SK-N-SH treated with all-trans-retinoic acid at 6 μM for 48 hours (cell line): Measurements from ENCODE around the gene SLAMF7.
"Not testable (repeated sequence)": the region's sequence is repeated elsewhere in the genome, so short reads cannot be mapped to it uniquely, and the experiment has no call there.

Experiments used
- ATAC-seq: fragments of 200-7000 bp; cut with Tn5 transposase; 3 replicates; pipeline ENCODE4 v1.9.1; 2020; ENCODE audit warnings: mild to moderate bottlenecking, moderate library complexity
- ARNTL ChIP-seq: fragments of 450-650 bp; formaldehyde crosslinking; IDR thresholded peaks from 2 replicates; pipeline ENCODE4 v1.5.0; 2020; ENCODE audit warnings: low read depth, mild to moderate bottlenecking, moderate library complexity, borderline replicate concordance
- BACH2 ChIP-seq: fragments of 250-450 bp; sonication (Bioruptor Pico); IDR thresholded peaks from 2 replicates; pipeline ENCODE4 v1.9.0; 2021; ENCODE audit warnings: mild to moderate bottlenecking, borderline replicate concordance
- CSDC2 ChIP-seq: fragments of 250-450 bp; sonication (Bioruptor Pico); IDR thresholded peaks from 2 replicates; pipeline ENCODE4 v1.5.0; 2020; ENCODE audit warnings: mild to moderate bottlenecking, moderate library complexity
- ESRRG ChIP-seq: fragments of 250-450 bp; sonication (Bioruptor Pico); IDR thresholded peaks from 2 replicates; pipeline ENCODE4 v1.6.1; 2021; ENCODE audit warnings: mild to moderate bottlenecking
- ISL1 ChIP-seq: fragments of 250-450 bp; sonication (Bioruptor Pico); IDR thresholded peaks from 2 replicates; pipeline ENCODE4 v2.1.2; 2022; ENCODE audit warnings: mild to moderate bottlenecking, moderate library complexity
- OSR1 ChIP-seq: fragments of 250-450 bp; sonication (Bioruptor Pico); IDR thresholded peaks from 2 replicates; pipeline ENCODE4 v1.8.0; 2022; ENCODE audit warnings: moderate library complexity, mild to moderate bottlenecking, inconsistent platforms
- PPARA ChIP-seq: fragments of 250-450 bp; sonication (Bioruptor Pico); IDR thresholded peaks from 2 replicates; pipeline ENCODE4 v1.5.0; 2020; ENCODE audit warnings: mild to moderate bottlenecking, borderline replicate concordance
- RARB ChIP-seq: fragments of 250-450 bp; sonication (Bioruptor Pico); IDR thresholded peaks from 2 replicates; pipeline ENCODE4 v1.8.0; 2021; ENCODE audit warnings: mild to moderate bottlenecking, moderate library complexity
- SNAI2 ChIP-seq: fragments of 250-450 bp; sonication (Bioruptor Pico); IDR thresholded peaks from 2 replicates; pipeline ENCODE4 v1.5.0; 2020; ENCODE audit warnings: mild to moderate bottlenecking, moderate library complexity
- TOX ChIP-seq: fragments of 250-450 bp; sonication (Bioruptor Pico); IDR thresholded peaks from 2 replicates; pipeline ENCODE4 v1.8.0; 2021; ENCODE audit warnings: mild to moderate bottlenecking, moderate library complexity, borderline replicate concordance
- ZC3H10 ChIP-seq: fragments of 250-450 bp; sonication (Bioruptor Pico); IDR thresholded peaks from 2 replicates; pipeline ENCODE4 v1.5.1; 2021; ENCODE audit warnings: mild to moderate bottlenecking, moderate library complexity
- ZFP3 ChIP-seq: fragments of 250-450 bp; sonication (Bioruptor Pico); IDR thresholded peaks from 2 replicates; pipeline ENCODE4 v1.5.0; 2020; ENCODE audit warnings: mild to moderate bottlenecking, moderate library complexity
- ZFP30 ChIP-seq: fragments of 450-650 bp; formaldehyde crosslinking; IDR thresholded peaks from 2 replicates; pipeline ENCODE4 v1.5.0; 2022; ENCODE audit warnings: mild to moderate bottlenecking, moderate library complexity
- ZNF565 ChIP-seq: fragments of 450-650 bp; formaldehyde crosslinking; conservative IDR thresholded peaks from 2 replicates; pipeline ENCODE4 v1.5.0; 2020; ENCODE audit warnings: low read depth, mild to moderate bottlenecking, moderate library complexity
- ZNF70 ChIP-seq: fragments of 450-650 bp; formaldehyde crosslinking; IDR thresholded peaks from 2 replicates; pipeline ENCODE4 v1.5.0; 2020; ENCODE audit warnings: mild to moderate bottlenecking, moderate library complexity
- ZNF8 ChIP-seq: fragments of 450-650 bp; formaldehyde crosslinking; IDR thresholded peaks from 2 replicates; pipeline ENCODE4 v1.5.0; 2020; ENCODE audit warnings: mild to moderate bottlenecking, moderate library complexity
- TF ChIP-seq, protein P1 (sequence below): fragments of 250-450 bp; sonication (Bioruptor Pico); IDR thresholded peaks from 2 replicates; pipeline ENCODE4 v1.8.0; 2020; ENCODE audit warnings: mild to moderate bottlenecking, moderate library complexity, borderline replicate concordance
- TF ChIP-seq, protein P2 (sequence below): fragments of 250-450 bp; sonication (Bioruptor Pico); IDR thresholded peaks from 2 replicates; pipeline ENCODE4 v1.8.0; 2021; ENCODE audit warnings: low read depth, mild to moderate bottlenecking, moderate library complexity, borderline replicate concordance
- TF ChIP-seq, protein P3 (sequence below): fragments of 250-450 bp; sonication (Bioruptor Pico); IDR thresholded peaks from 2 replicates; pipeline ENCODE4 v1.5.1; 2021; ENCODE audit warnings: mild to moderate bottlenecking, moderate library complexity
- TF ChIP-seq, protein P4 (sequence below): fragments of 250-450 bp; sonication (Bioruptor Pico); IDR thresholded peaks from 2 replicates; pipeline ENCODE4 v1.5.1; 2020; ENCODE audit warnings: low read depth, mild to moderate bottlenecking, moderate library complexity
- TF ChIP-seq, protein P5 (sequence below): fragments of 250-450 bp; sonication (Bioruptor Pico); IDR thresholded peaks from 2 replicates; pipeline ENCODE4 v1.5.0; 2020; ENCODE audit warnings: mild to moderate bottlenecking, moderate library complexity

SLAMF7 gene, protein sequence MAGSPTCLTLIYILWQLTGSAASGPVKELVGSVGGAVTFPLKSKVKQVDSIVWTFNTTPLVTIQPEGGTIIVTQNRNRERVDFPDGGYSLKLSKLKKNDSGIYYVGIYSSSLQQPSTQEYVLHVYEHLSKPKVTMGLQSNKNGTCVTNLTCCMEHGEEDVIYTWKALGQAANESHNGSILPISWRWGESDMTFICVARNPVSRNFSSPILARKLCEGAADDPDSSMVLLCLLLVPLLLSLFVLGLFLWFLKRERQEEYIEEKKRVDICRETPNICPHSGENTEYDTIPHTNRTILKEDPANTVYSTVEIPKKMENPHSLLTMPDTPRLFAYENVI

DNA sequence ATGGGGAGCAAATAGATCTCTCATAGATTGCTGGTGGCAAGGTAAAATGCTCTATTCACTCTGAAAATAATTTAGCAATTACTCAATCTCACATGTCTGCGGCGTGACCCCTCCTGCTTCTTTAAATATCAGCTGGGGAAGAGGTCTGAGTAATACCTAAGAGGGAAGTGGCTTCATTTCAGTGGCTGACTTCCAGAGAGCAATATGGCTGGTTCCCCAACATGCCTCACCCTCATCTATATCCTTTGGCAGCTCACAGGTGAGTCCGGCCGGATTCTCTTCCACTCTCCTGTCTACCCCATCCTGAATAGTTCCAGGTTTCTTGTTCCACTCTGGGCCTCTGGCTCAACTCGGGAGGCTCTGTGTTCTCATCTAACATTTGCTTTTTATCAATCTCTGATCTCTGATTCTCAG, at the start of gene SLAMF7:
Gene SLAMF7, plus strand, starts transcription at position 150 of the 414 bp plus-strand sequence. Its CDS starts 55 bp downstream, at position 205.
- TF ChIP-seq ZNF565 (no peak), TOX (CRISPR knock-in tag) (no peak), ZNF8 (no peak), RARB (CRISPR knock-in tag) (no peak), ZNF70 (CRISPR knock-in tag) (no peak), PPARA (CRISPR knock-in tag) (no peak), ZFP3 (no peak)
- TF ChIP-seq, protein P1, sequence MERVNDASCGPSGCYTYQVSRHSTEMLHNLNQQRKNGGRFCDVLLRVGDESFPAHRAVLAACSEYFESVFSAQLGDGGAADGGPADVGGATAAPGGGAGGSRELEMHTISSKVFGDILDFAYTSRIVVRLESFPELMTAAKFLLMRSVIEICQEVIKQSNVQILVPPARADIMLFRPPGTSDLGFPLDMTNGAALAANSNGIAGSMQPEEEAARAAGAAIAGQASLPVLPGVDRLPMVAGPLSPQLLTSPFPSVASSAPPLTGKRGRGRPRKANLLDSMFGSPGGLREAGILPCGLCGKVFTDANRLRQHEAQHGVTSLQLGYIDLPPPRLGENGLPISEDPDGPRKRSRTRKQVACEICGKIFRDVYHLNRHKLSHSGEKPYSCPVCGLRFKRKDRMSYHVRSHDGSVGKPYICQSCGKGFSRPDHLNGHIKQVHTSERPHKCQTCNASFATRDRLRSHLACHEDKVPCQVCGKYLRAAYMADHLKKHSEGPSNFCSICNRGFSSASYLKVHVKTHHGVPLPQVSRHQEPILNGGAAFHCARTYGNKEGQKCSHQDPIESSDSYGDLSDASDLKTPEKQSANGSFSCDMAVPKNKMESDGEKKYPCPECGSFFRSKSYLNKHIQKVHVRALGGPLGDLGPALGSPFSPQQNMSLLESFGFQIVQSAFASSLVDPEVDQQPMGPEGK (CRISPR knock-in tag) = no peak
- ATAC-seq = no peak

DNA sequence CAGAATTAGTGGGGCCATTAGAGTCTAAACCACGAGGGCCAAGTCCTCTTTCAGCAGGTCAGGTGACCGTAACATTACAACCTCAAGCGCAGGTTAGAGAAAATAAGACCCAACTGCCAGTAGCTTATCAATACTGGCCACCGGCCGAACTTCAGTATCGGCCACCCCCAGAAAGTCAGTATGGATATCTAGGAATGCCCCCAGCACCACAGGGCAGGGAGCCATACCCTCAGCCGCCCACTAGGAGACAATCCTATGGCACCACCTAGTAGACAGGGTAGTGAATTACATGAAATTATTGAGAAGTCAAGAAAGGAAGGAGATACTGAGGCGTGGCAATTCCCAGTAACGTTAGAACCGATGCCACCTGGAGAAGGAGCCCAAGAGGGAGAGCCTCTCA, 46.7 kb upstream of the SLAMF7 start:
- not testable (repeated sequence) for ATAC-seq

DNA sequence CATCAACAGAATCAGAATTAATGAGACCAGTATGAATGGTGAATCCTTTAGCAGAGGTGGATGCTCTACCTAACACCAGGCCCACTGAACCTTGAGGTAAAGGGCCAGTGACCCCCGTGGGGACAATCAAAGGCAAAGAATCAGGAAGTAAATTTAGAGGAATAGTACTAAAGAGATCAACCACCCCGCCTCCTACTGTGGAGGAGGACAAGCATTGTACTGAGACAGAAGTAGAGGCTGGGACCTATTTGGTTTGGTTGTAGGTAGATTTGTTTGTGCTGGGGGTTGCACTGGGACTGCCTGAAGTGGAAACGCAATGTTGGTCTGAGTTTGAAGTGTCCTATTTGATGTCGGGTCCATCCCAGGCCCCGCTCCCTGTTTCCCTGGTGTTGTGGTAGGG, 36.9 kb upstream of the SLAMF7 start:
- TF ChIP-seq ZNF565 (no peak), ZNF8 (no peak), ISL1 (CRISPR knock-in tag) (no peak), ZNF70 (CRISPR knock-in tag) (no peak), ZC3H10 (CRISPR knock-in tag) (no peak), PPARA (CRISPR knock-in tag) (no peak), ZFP3 (no peak), SNAI2 (CRISPR knock-in tag) (no peak)
- TF ChIP-seq, protein P2, sequence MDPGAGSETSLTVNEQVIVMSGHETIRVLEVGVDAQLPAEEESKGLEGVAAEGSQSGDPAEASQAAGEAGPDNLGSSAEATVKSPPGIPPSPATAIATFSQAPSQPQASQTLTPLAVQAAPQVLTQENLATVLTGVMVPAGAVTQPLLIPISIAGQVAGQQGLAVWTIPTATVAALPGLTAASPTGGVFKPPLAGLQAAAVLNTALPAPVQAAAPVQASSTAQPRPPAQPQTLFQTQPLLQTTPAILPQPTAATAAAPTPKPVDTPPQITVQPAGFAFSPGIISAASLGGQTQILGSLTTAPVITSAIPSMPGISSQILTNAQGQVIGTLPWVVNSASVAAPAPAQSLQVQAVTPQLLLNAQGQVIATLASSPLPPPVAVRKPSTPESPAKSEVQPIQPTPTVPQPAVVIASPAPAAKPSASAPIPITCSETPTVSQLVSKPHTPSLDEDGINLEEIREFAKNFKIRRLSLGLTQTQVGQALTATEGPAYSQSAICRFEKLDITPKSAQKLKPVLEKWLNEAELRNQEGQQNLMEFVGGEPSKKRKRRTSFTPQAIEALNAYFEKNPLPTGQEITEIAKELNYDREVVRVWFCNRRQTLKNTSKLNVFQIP = no peak
- TF ChIP-seq, protein P3, sequence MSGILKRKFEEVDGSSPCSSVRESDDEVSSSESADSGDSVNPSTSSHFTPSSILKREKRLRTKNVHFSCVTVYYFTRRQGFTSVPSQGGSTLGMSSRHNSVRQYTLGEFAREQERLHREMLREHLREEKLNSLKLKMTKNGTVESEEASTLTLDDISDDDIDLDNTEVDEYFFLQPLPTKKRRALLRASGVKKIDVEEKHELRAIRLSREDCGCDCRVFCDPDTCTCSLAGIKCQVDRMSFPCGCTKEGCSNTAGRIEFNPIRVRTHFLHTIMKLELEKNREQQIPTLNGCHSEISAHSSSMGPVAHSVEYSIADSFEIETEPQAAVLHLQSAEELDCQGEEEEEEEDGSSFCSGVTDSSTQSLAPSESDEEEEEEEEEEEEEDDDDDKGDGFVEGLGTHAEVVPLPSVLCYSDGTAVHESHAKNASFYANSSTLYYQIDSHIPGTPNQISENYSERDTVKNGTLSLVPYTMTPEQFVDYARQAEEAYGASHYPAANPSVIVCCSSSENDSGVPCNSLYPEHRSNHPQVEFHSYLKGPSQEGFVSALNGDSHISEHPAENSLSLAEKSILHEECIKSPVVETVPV = no peak
- TF ChIP-seq, protein P4, sequence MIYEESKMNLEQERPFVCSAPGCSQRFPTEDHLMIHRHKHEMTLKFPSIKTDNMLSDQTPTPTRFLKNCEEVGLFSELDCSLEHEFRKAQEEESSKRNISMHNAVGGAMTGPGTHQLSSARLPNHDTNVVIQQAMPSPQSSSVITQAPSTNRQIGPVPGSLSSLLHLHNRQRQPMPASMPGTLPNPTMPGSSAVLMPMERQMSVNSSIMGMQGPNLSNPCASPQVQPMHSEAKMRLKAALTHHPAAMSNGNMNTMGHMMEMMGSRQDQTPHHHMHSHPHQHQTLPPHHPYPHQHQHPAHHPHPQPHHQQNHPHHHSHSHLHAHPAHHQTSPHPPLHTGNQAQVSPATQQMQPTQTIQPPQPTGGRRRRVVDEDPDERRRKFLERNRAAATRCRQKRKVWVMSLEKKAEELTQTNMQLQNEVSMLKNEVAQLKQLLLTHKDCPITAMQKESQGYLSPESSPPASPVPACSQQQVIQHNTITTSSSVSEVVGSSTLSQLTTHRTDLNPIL (CRISPR knock-in tag) = no peak
- TF ChIP-seq, protein P5, sequence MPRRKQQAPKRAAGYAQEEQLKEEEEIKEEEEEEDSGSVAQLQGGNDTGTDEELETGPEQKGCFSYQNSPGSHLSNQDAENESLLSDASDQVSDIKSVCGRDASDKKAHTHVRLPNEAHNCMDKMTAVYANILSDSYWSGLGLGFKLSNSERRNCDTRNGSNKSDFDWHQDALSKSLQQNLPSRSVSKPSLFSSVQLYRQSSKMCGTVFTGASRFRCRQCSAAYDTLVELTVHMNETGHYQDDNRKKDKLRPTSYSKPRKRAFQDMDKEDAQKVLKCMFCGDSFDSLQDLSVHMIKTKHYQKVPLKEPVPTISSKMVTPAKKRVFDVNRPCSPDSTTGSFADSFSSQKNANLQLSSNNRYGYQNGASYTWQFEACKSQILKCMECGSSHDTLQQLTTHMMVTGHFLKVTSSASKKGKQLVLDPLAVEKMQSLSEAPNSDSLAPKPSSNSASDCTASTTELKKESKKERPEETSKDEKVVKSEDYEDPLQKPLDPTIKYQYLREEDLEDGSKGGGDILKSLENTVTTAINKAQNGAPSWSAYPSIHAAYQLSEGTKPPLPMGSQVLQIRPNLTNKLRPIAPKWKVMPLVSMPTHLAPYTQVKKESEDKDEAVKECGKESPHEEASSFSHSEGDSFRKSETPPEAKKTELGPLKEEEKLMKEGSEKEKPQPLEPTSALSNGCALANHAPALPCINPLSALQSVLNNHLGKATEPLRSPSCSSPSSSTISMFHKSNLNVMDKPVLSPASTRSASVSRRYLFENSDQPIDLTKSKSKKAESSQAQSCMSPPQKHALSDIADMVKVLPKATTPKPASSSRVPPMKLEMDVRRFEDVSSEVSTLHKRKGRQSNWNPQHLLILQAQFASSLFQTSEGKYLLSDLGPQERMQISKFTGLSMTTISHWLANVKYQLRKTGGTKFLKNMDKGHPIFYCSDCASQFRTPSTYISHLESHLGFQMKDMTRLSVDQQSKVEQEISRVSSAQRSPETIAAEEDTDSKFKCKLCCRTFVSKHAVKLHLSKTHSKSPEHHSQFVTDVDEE (CRISPR knock-in tag) = no peak
- ATAC-seq = no peak

DNA sequence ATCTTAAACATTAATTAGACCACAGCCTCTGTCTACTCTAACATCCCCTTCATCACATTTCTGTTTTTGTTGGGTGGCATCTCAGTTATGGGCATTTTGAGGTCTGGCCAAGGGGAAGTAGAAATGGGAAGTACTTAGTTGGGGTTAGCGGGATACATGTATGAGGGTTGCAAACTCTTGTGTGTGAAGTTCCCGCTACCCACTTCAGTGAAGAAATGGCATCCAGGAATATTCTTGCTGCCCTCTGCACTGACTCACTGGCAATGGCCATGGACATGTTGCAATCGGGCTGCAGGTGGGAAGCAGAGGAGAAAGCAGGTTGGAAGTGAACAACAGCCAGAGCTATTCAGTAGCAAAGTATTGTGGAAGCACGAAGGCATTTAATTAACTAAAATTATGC, 34.8 kb upstream of the SLAMF7 start:
- ATAC-seq = no peak
- TF ChIP-seq ZNF8 (no peak), SNAI2 (CRISPR knock-in tag) (no peak), ZFP30 (CRISPR knock-in tag) (no peak), BACH2 (no peak), ARNTL (CRISPR knock-in tag) (no peak), RARB (CRISPR knock-in tag) (no peak), CSDC2 (CRISPR knock-in tag) (no peak), OSR1 (CRISPR knock-in tag) (no peak), TOX (CRISPR knock-in tag) (no peak), PPARA (CRISPR knock-in tag) (no peak), ESRRG (CRISPR knock-in tag) (no peak)
- TF ChIP-seq, protein P5 (CRISPR knock-in tag) = no peak
- TF ChIP-seq, protein P1 (CRISPR knock-in tag) = no peak
